Lower lobe of right lung (tissue), 2 donors: ENCODE data around the gene DUSP28. TPM values are rescaled to one million over a fixed set of nuclear protein-coding genes. Genes with fewer than 3 reads are reported as not detected.

ENCODE experiments used
- ATAC-seq, 2 donors: fragments of 200-7000 bp; cut with Tn5 transposase; one replicate each; pipeline ENCODE4 v1.9.1; 2020 to 2022; ENCODE audit warnings: mild to moderate bottlenecking in 2 of 2, moderate library complexity in 2 of 2
- DNase-seq: peaks from one replicate; pipeline ENCODE4 v3.0.0-alpha.2; 2020
- H3K27ac ChIP-seq: fragments of 200-600 bp; one replicate; pipeline ENCODE4 v1.8.0; 2022
- H3K27me3 ChIP-seq: fragments of 200-600 bp; one replicate; pipeline ENCODE4 v1.8.0; 2022; ENCODE audit warnings: low read depth
- H3K36me3 ChIP-seq: fragments of 200-600 bp; one replicate; pipeline ENCODE4 v1.8.0; 2022; ENCODE audit warnings: mild to moderate bottlenecking
- H3K4me1 ChIP-seq: fragments of 200-600 bp; one replicate; pipeline ENCODE4 v1.8.0; 2022
- H3K4me3 ChIP-seq: fragments of 200-600 bp; one replicate; pipeline ENCODE4 v1.8.0; 2022; ENCODE audit warnings: mild to moderate bottlenecking
- H3K9me3 ChIP-seq: fragments of 200-600 bp; one replicate; pipeline ENCODE4 v1.8.0; 2022
- CTCF ChIP-seq: fragments of 200-600 bp; IDR thresholded peaks from one replicate; pipeline ENCODE4 v1.8.0; 2022; ENCODE audit warnings: antibody characterized with exemption, mild to moderate bottlenecking
- intact Hi-C: fragments of 100-400 bp; cut with DNase I; formaldehyde crosslinking; loops from one replicate; pipeline ENCODE4 v1.11.0; 2022
- total RNA-seq: library from RNA; stranded (reverse); fragmentation: NEBNext Ultra II Directional; extraction: Animal tissue kit (Norgen Biotek cat#: 25700); gene quantifications from one replicate; pipeline ENCODE4 v1.2.1, GENCODE V29; 2021
- donor health status: DM: no; HTN: yes; CAD: no; lungs with severe emphysema.

DUSP28 gene
- total RNA-seq, 1 donor from 2014 or later = 5.7 TPM

DNA sequence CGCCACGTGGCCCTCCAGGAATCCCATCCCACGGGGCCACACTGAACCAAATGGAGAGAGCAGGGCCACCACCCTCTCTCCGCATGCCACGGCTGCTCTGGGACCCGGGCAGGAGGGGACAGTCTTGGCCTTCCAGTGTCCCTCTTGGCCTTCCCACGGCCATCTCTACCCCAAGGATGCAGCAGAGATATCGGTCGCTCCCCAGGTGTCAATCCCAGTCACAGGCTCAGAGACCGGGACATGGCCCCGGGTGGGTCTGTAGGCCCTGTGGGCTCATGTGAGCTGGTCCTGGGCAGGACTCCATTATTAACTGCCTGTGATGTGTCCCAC, 41.6 kb downstream of the DUSP28 start:
- no peaks in the 10 kb centered on the region for H3K27me3 ChIP-seq
- H3K4me1 ChIP-seq = peaks cover 10% of the 10 kb centered on the region
- intact Hi-C loops = no loop called here
- peaks cover 35% of the 10 kb centered on the region for H3K36me3 ChIP-seq
- no peak overlapping the region for H3K27ac ChIP-seq
- no peaks in the 10 kb centered on the region for H3K9me3 ChIP-seq
- no peak overlapping the region for H3K4me3 ChIP-seq
- peak; percentile 27 for DNase-seq
- ATAC-seq = no peak
- TF ChIP-seq CTCF = no peak

- Histone ChIP-seq H3K4me1 (peaks cover 10% of the 10 kb centered on the region), H3K9me3 (no peaks in the 10 kb centered on the region), H3K27ac (no peak overlapping the region), H3K27me3 (no peaks in the 10 kb centered on the region), H3K36me3 (peaks cover 28% of the 10 kb centered on the region), H3K4me3 (no peak overlapping the region)
- intact Hi-C loops = no loop called here
- TF ChIP-seq CTCF = no peak
- DNase-seq (peak; percentile 35), ATAC-seq (no peak)
Observed at GRCh38 chr2:240602266-240603050, 42.3 kb downstream of the DUSP28 start.

- Histone ChIP-seq H3K27me3 (no peaks in the 10 kb centered on the region), H3K9me3 (no peaks in the 10 kb centered on the region), H3K36me3 (peaks cover 21% of the 10 kb centered on the region), H3K4me3 (no peak overlapping the region), H3K27ac (no peak overlapping the region), H3K4me1 (peaks cover 10% of the 10 kb centered on the region)
- no peak for TF ChIP-seq CTCF
- intact Hi-C loops = no loop called here
- ATAC-seq (no peak), DNase-seq (peak; percentile 34)
Observed at GRCh38 chr2:240603081-240603835, 43.1 kb downstream of the DUSP28 start.

- intact Hi-C loops = no loop called here
- no peak for DNase-seq
- H3K27me3 ChIP-seq = no peaks in the 10 kb centered on the region
- peaks cover 10% of the 10 kb centered on the region for H3K4me1 ChIP-seq
- H3K36me3 ChIP-seq = peaks cover 15% of the 10 kb centered on the region
- ATAC-seq = peak in 1 of 2 donors; percentile 3
- no peak overlapping the region for H3K27ac ChIP-seq
- H3K4me3 ChIP-seq = no peak overlapping the region
- H3K9me3 ChIP-seq = no peaks in the 10 kb centered on the region
- TF ChIP-seq CTCF = no peak
Observed at GRCh38 chr2:240603846-240604245, 43.7 kb downstream of the DUSP28 start.

DNA sequence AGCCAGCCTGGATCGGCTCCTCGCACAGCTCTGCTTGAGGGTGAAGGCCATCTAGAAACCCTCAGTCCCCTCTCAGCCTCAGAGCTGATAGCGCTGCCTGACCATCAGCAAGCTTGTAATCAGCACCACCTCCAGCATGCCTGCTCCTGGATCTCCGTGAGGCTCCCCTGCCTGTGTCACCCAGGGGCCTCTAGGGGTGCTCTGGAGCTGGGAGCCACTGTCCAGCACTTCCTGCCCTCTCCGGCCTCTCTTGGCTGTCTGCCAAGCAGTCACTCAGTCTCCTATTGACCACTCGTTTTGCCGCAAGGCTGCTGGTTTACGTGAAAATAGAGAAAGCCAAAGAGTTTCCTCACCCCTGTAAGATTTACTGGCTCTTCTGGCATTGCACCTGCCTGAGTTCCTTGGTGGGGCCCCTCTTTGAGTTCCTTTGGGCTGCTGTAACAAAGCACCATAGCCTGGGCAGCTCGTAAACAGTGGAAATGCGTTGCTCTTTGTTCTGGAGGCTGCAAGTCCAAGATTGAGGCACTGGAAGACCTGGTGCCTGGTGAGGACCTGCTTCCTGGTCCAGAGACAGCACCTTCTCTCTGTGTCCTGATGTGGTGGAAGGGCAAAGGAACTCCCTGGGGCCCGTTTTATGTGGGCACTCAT, 44.3 kb downstream of the DUSP28 start:
- ATAC-seq (peak; percentile 88 to 90), DNase-seq (peak; percentile 89)
- Histone ChIP-seq H3K4me3 (no peak overlapping the region), H3K9me3 (no peaks in the 10 kb centered on the region), H3K27ac (no peak overlapping the region), H3K4me1 (peaks cover 10% of the 10 kb centered on the region), H3K36me3 (peaks cover 10% of the 10 kb centered on the region), H3K27me3 (no peaks in the 10 kb centered on the region)
- intact Hi-C loops = no loop called here
- TF ChIP-seq CTCF = peak; percentile 79
